Endothelial cell of umbilical vein (primary cell): ENCODE data around the gene BLOC1S1. TPM values are rescaled to one million over a fixed set of nuclear protein-coding genes. Genes with fewer than 3 reads are reported as not detected.
A peak's percentile ranks its signal among the peaks of the same experiment; 100 is the strongest.

ENCODE experiments used
- BruUV-seq: library from RNA; stranded (reverse); fragments of 400-500 nt; replicated peaks from 2 replicates; lab custom pipeline; 2021; lab: Mats Ljungman, UMichigan
- CTCF ChIA-PET: fragments of 300-600, 350-600 bp; sonication (Branson Sonifier 250); formaldehyde crosslinking; loops from one replicate; lab custom pipeline; 2021; ENCODE audit warnings: antibody characterized with exemption, inconsistent platforms; lab: Charles Lee
- POLR2A ChIA-PET: fragments of 300-600, 350-600 bp; sonication (Branson Sonifier 250); formaldehyde crosslinking; loops from one replicate; lab custom pipeline; 2021; ENCODE audit warnings: antibody characterized with exemption, inconsistent platforms; lab: Charles Lee
- DNase-seq: peaks from one replicate; pipeline ENCODE4 v3.0.0-alpha.2; 2011; ENCODE audit warnings: low read depth, low spot score
- FAIRE-seq: peaks from 2 replicates; lab custom pipeline; 2011; peaks lifted over from hg19 to GRCh38; lab: Jason Lieb, UNC
- H2AFZ ChIP-seq: 2 replicates; pipeline ENCODE4 v1.6.0; 2012; ENCODE audit warnings: low read depth, low read length, control low read depth, inconsistent platforms
- H3K27ac ChIP-seq: 2 replicates; pipeline ENCODE4 v1.5.1; 2011; ENCODE audit warnings: low read depth, mild to moderate bottlenecking, control low read depth, low read length, moderate library complexity; ENCODE audit not compliant: insufficient read depth
- H3K27me3 ChIP-seq, 2 experiments: 2 replicates each; pipeline versions ENCODE4 v1.6.0 to v1.6.1; 2011; ENCODE audit warnings: low read length in 2 of 2, mixed read lengths in 1 of 2; ENCODE audit not compliant: control insufficient read depth in 2 of 2, insufficient read depth in 2 of 2
- H3K36me3 ChIP-seq, 2 experiments: 2 replicates in 1 of 2; 3 replicates in 1 of 2; pipeline ENCODE4 v1.5.1; 2011; ENCODE audit warnings: low read length in 2 of 2, mild to moderate bottlenecking in 1 of 2, moderate library complexity in 1 of 2; ENCODE audit not compliant: control insufficient read depth in 2 of 2, insufficient read depth in 2 of 2; ENCODE audit errors: extremely low read depth in 1 of 2
- H3K4me1 ChIP-seq: 3 replicates; pipeline ENCODE4 v1.5.1; 2011; ENCODE audit warnings: mild to moderate bottlenecking, low read length; ENCODE audit not compliant: control insufficient read depth, insufficient read depth; ENCODE audit errors: extremely low read depth
- H3K4me2 ChIP-seq: 2 replicates; pipeline ENCODE4 v1.6.1; 2011; ENCODE audit warnings: low read length, control low read depth, mixed read lengths; ENCODE audit not compliant: insufficient read depth
- H3K4me3 ChIP-seq, 3 experiments: fragments of 200-600 bp in 1 of 3; sonication (generic), shearing (Covaris generic) in 1 of 3; replicated peaks in 1 of 3; 2 replicates each; pipeline ENCODE4 v1.5.1; 2011 to 2016; ENCODE audit warnings: control low read depth in 3 of 3, low read length in 3 of 3, mild to moderate bottlenecking in 2 of 3, inconsistent platforms in 1 of 3, low read depth in 1 of 3, moderate library complexity in 1 of 3; ENCODE audit not compliant: insufficient read depth in 1 of 3
- H3K79me2 ChIP-seq: 2 replicates; pipeline ENCODE4 v1.6.0; 2012; ENCODE audit warnings: low read length, inconsistent platforms; ENCODE audit not compliant: control insufficient read depth, insufficient read depth
- H3K9ac ChIP-seq: replicated peaks from 2 replicates; pipeline ENCODE3; 2011; ENCODE audit warnings: low read length, control low read depth; ENCODE audit not compliant: insufficient read depth; ENCODE audit errors: extremely low read depth
- H3K9me1 ChIP-seq: replicated peaks from 3 replicates; pipeline ENCODE4 v1.6.0; 2011; ENCODE audit warnings: mild to moderate bottlenecking, low read length; ENCODE audit not compliant: control insufficient read depth, insufficient read depth; ENCODE audit errors: extremely low read depth
- H3K9me3 ChIP-seq: replicated peaks from 2 replicates; pipeline ENCODE4 v1.5.1; 2012; ENCODE audit warnings: low read length, inconsistent platforms; ENCODE audit not compliant: control insufficient read depth, insufficient read depth
- H4K20me1 ChIP-seq: replicated peaks from 2 replicates; pipeline ENCODE3; 2011; ENCODE audit warnings: mild to moderate bottlenecking, low read length; ENCODE audit not compliant: control insufficient read depth, insufficient read depth; ENCODE audit errors: extremely low read depth
- FOS ChIP-seq: IDR thresholded peaks from 2 replicates; pipeline ENCODE4 v1.6.1; 2011; ENCODE audit warnings: mild to moderate bottlenecking, low read length, moderate library complexity, borderline replicate concordance; ENCODE audit not compliant: insufficient read depth
- GATA2 ChIP-seq: IDR thresholded peaks from 2 replicates; pipeline ENCODE4 v1.7.0; 2011; ENCODE audit warnings: low read depth, mild to moderate bottlenecking, moderate library complexity, mixed read lengths, low read length; ENCODE audit not compliant: insufficient read length, insufficient read depth
- JUN ChIP-seq: IDR thresholded peaks from 2 replicates; pipeline ENCODE4 v1.6.1; 2011; ENCODE audit warnings: borderline replicate concordance, low read depth; ENCODE audit not compliant: insufficient read length, insufficient read depth
- MYC ChIP-seq: IDR thresholded peaks from one replicate; pipeline ENCODE4 v1.6.1; 2011; ENCODE audit warnings: mild to moderate bottlenecking, low read depth, low read length
- POLR2AphosphoS5 ChIP-seq: IDR thresholded peaks from 2 replicates; pipeline ENCODE4 v1.6.1; 2012; ENCODE audit warnings: low read depth, mild to moderate bottlenecking, control low read depth, low read length, moderate library complexity; ENCODE audit not compliant: insufficient read depth
- dilution Hi-C: fragments of 300-500 bp; cut with MboI; formaldehyde crosslinking; loops from one replicate; pipeline ENCODE4 v1.15.0; 2019; ENCODE audit warnings: low sequenced_read_pairs; ENCODE audit not compliant: extremely low pct_ligation_motif_present
- intact Hi-C: fragments of 100-400 bp; cut with micrococcal nuclease; formaldehyde crosslinking; loops from one replicate; pipeline ENCODE4 v1.10.0; 2022
- polyA plus RNA-seq, 4 experiments: library from polyadenylated mRNA; depleted of rRNA in 3 of 4; stranded (reverse) in 3 of 4; unstranded in 1 of 4; fragments of >200 nt; gene quantifications; 2 replicates each; pipeline versions ENCODE4 v1.2.1 to v1.2.3, GENCODE V29; 2011 to 2012; ENCODE audit warnings: missing spikeins in 1 of 4
- total RNA-seq: library from RNA; stranded (reverse); gene quantifications from 2 replicates; pipeline ENCODE4 v1.2.3, GENCODE V29; 2021
- TF ChIP-seq, protein P1 (sequence below), 2 donors: IDR thresholded peaks; 1 replicate in 1 of 2; 2 replicates in 1 of 2; pipeline ENCODE4 v1.5.1; 2011; ENCODE audit warnings: low read length in 2 of 2, mild to moderate bottlenecking in 2 of 2, moderate library complexity in 2 of 2, control low read depth in 1 of 2, inconsistent platforms in 1 of 2, low read depth in 1 of 2; ENCODE audit not compliant: insufficient read depth in 1 of 2; ENCODE audit errors: extremely low read depth in 1 of 2

Gene BLOC1S1
- total and polyA plus RNA-seq, 2 donors (not counting 3 experiments of a cell fraction or from before 2014, with no cell fraction given), result 84.1 to 192 TPM

DNA sequence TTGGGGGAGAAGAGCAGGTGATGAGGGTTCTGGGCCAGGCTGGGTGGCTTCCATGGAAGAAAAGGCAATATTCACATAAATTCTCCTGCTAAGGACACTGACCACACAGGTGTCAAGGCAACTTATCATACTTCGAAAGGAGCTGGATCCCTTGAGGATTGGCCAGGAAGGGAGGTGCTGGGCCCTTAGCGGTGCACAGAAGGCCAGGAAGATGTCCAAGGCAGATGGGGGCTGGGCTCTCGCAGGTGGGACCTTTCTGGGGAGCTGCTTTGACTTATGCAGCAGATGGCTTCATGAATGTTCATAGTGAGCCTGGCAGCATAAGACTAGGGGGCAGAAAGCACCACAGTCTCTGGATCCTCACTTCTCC, 9.1 kb downstream of the BLOC1S1 start:
- POLR2A ChIA-PET, result interaction anchor here (0.6 kb wide), 1 partner anchor 424 kb away, joined by 3 read pairs; no protein-coding TSS in a partner anchor
- H3K9me1 ChIP-seq, result no peaks in the 10 kb centered on the region
- H3K27me3 ChIP-seq, result no peaks in the 10 kb centered on the region
- no peaks in the 10 kb centered on the region for H3K9me3 ChIP-seq
- FAIRE-seq (peak; percentile 4), DNase-seq (no peak)
- no peak overlapping the region for H3K4me2 ChIP-seq
- BruUV-seq, result no TSS peak
- H3K36me3 ChIP-seq, result peaks cover 13 to 27% of the 10 kb centered on the region in 2 experiments
- no peak for TF ChIP-seq MYC
- TF ChIP-seq GATA2, result no peak
- TF ChIP-seq FOS, result no peak
- TF ChIP-seq, protein P1, sequence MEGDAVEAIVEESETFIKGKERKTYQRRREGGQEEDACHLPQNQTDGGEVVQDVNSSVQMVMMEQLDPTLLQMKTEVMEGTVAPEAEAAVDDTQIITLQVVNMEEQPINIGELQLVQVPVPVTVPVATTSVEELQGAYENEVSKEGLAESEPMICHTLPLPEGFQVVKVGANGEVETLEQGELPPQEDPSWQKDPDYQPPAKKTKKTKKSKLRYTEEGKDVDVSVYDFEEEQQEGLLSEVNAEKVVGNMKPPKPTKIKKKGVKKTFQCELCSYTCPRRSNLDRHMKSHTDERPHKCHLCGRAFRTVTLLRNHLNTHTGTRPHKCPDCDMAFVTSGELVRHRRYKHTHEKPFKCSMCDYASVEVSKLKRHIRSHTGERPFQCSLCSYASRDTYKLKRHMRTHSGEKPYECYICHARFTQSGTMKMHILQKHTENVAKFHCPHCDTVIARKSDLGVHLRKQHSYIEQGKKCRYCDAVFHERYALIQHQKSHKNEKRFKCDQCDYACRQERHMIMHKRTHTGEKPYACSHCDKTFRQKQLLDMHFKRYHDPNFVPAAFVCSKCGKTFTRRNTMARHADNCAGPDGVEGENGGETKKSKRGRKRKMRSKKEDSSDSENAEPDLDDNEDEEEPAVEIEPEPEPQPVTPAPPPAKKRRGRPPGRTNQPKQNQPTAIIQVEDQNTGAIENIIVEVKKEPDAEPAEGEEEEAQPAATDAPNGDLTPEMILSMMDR (IDR thresholded peaks at IDR 0.05; ENCODE audit: extremely low read depth in 1 of 2, insufficient read depth in 1 of 2, low read depth in 1 of 2, low read length in 2 of 2), result no peak
- TF ChIP-seq JUN, result no peak
- no peak for TF ChIP-seq POLR2AphosphoS5
- dilution Hi-C loops, result no loop called here
- CTCF ChIA-PET, result interaction anchor here (0.8 to 11.1 kb wide), 6 partner anchors 12 to 305 kb away, joined by 3 to 151 read pairs (median 4); partner anchors contain the start of gene ITGA7
- no peak overlapping the region for H3K4me3 ChIP-seq
- peaks cover 30% of the 10 kb centered on the region for H3K79me2 ChIP-seq
- H3K27ac ChIP-seq, result no peak overlapping the region
- intact Hi-C loops, result loop anchor here (1.0 to 5.0 kb wide), 2 partner anchors 12 to 538 kb away; no protein-coding TSS in a partner anchor
- H3K4me1 ChIP-seq, result peaks cover 20% of the 10 kb centered on the region
- H2AFZ ChIP-seq, result no peak overlapping the region
- no peaks in the 10 kb centered on the region for H4K20me1 ChIP-seq
- H3K9ac ChIP-seq, result no peak overlapping the region
